CD1c-positive myeloid dendritic cell (primary cell): ENCODE results near the gene CHRNA4.
"Not testable (repeated sequence)": the region's sequence is repeated elsewhere in the genome, so short reads cannot be mapped to it uniquely, and the experiment has no call there.

ENCODE experiments used
- DNase-seq: peaks from one replicate; pipeline ENCODE4 v3.0.0-alpha.2; 2016; ENCODE audit errors: extremely low spot score

The CHRNA4 gene

GRCh38 chr20:63350196-63350595, 11.0 kb downstream of the CHRNA4 start:
- no peak for DNase-seq

- DNase-seq = no peak
Measured at GRCh38 chr20:63349516-63349895, 11.6 kb downstream of the CHRNA4 start.

- no peak for DNase-seq
Measured at GRCh38 chr20:63348828-63349515, 12.2 kb downstream of the CHRNA4 start.

GRCh38 chr20:63347950-63348827, 13.0 kb downstream of the CHRNA4 start:
- no peak for DNase-seq

- DNase-seq = no peak
Measured at GRCh38 chr20:63347081-63347741, 13.9 kb downstream of the CHRNA4 start.

- no peak for DNase-seq
Measured at GRCh38 chr20:63346131-63347080, 14.7 kb downstream of the CHRNA4 start.

GRCh38 chr20:63345328-63346100, 15.6 kb downstream of the CHRNA4 start:
- DNase-seq = no peak

- DNase-seq = no peak
Measured at GRCh38 chr20:63344616-63345327, 16.4 kb downstream of the CHRNA4 start.

- no peak for DNase-seq
Measured at GRCh38 chr20:63343460-63344445, 17.4 kb downstream of the CHRNA4 start.

GRCh38 chr20:63342561-63343459, 18.3 kb downstream of the CHRNA4 start:
- no peak for DNase-seq

- not testable (repeated sequence) for DNase-seq
Measured at GRCh38 chr20:63340158-63340688, 20.9 kb downstream of the CHRNA4 start.

GRCh38 chr20:63339154-63340094, 21.7 kb downstream of the CHRNA4 start:
- not testable (repeated sequence) for DNase-seq

- no peak for DNase-seq
Measured at GRCh38 chr20:63337786-63338420, 23.2 kb downstream of the CHRNA4 start.

GRCh38 chr20:63336232-63336752, 24.9 kb downstream of the CHRNA4 start:
- DNase-seq = no peak

GRCh38 chr20:63335711-63336110, 25.4 kb downstream of the CHRNA4 start:
- DNase-seq = no peak

- DNase-seq = not testable (repeated sequence)
Measured at GRCh38 chr20:63335060-63335459, 26.1 kb downstream of the CHRNA4 start.
